Keratinocyte (primary cell): ENCODE data around the gene LGR4. TPM values are rescaled to one million over a fixed set of nuclear protein-coding genes. Genes with fewer than 3 reads are reported as not detected.

ENCODE experiments used
- DNase-seq: peaks from one replicate; pipeline ENCODE4 v3.0.0-alpha.2; 2011; ENCODE audit warnings: low read depth, missing footprints, low spot score
- FAIRE-seq: peaks from 2 replicates; lab custom pipeline; 2011; peaks lifted over from hg19 to GRCh38; lab: Jason Lieb, UNC
- H2AFZ ChIP-seq: 2 replicates; pipeline ENCODE4 v1.6.0; 2012; ENCODE audit warnings: low read length, control low read depth, inconsistent platforms; ENCODE audit not compliant: control insufficient read depth
- H3K27ac ChIP-seq: 2 replicates; pipeline ENCODE4 v1.5.1; 2011; ENCODE audit warnings: low read length; ENCODE audit not compliant: control insufficient read depth, insufficient read depth
- H3K27me3 ChIP-seq: 3 replicates; pipeline ENCODE4 v1.6.0; 2011; ENCODE audit warnings: low read length; ENCODE audit not compliant: control insufficient read depth, insufficient read depth; ENCODE audit errors: extremely low read depth
- H3K36me3 ChIP-seq, 2 experiments: 2 replicates in 1 of 2; 3 replicates in 1 of 2; pipeline ENCODE4 v1.5.1; 2011; ENCODE audit warnings: low read length in 2 of 2, mild to moderate bottlenecking in 1 of 2; ENCODE audit not compliant: control insufficient read depth in 2 of 2, insufficient read depth in 2 of 2; ENCODE audit errors: extremely low read depth in 1 of 2
- H3K4me1 ChIP-seq: 3 replicates; pipeline ENCODE4 v1.5.1; 2011; ENCODE audit warnings: low read length; ENCODE audit not compliant: control insufficient read depth, insufficient read depth; ENCODE audit errors: extremely low read depth
- H3K4me2 ChIP-seq: 3 replicates; pipeline ENCODE4 v1.6.0; 2011; ENCODE audit warnings: low read depth, low read length; ENCODE audit not compliant: control insufficient read depth, insufficient read depth; ENCODE audit errors: extremely low read depth
- H3K4me3 ChIP-seq, 3 experiments: fragments of 200-600 bp in 1 of 3; sonication (generic) in 1 of 3; 2 replicates in 2 of 3; 3 replicates in 1 of 3; pipeline ENCODE4 v1.5.1; 2011 to 2016; ENCODE audit warnings: low read length in 3 of 3, mild to moderate bottlenecking in 3 of 3, control low read depth in 2 of 3, inconsistent platforms in 1 of 3, low read depth in 1 of 3, mixed read lengths in 1 of 3, mixed run types in 1 of 3, moderate library complexity in 1 of 3; ENCODE audit not compliant: control insufficient read depth in 2 of 3, insufficient read depth in 2 of 3; ENCODE audit errors: extremely low read depth in 1 of 3
- H3K79me2 ChIP-seq: 2 replicates; pipeline ENCODE4 v1.6.0; 2012; ENCODE audit warnings: low read length; ENCODE audit not compliant: control insufficient read depth, insufficient read depth
- H3K9ac ChIP-seq: 3 replicates; pipeline ENCODE4 v1.6.0; 2011; ENCODE audit warnings: low read length; ENCODE audit not compliant: control insufficient read depth, insufficient read depth; ENCODE audit errors: extremely low read depth
- H3K9me1 ChIP-seq: 3 replicates; pipeline ENCODE4 v1.6.0; 2011; ENCODE audit warnings: low read length; ENCODE audit not compliant: control insufficient read depth, insufficient read depth; ENCODE audit errors: extremely low read depth
- H3K9me3 ChIP-seq: 2 replicates; pipeline ENCODE4 v1.5.1; 2012; ENCODE audit warnings: low read depth, low read length; ENCODE audit not compliant: control insufficient read depth
- H4K20me1 ChIP-seq: 3 replicates; pipeline ENCODE4 v1.6.0; 2011; ENCODE audit warnings: low read length; ENCODE audit not compliant: control insufficient read depth, insufficient read depth; ENCODE audit errors: extremely low read depth
- CTCF ChIP-seq, 3 experiments: IDR thresholded peaks in 1 of 3; conservative IDR thresholded peaks in 1 of 3; optimal IDR thresholded peaks in 1 of 3; 2 replicates in 2 of 3; 3 replicates in 1 of 3; pipeline versions ENCODE3 to v1.5.1; 2011; ENCODE audit warnings: low read length in 3 of 3, mild to moderate bottlenecking in 3 of 3, moderate library complexity in 2 of 3, control low read depth in 1 of 3, inconsistent platforms in 1 of 3; ENCODE audit not compliant: insufficient read depth in 2 of 3; ENCODE audit errors: extremely low read depth in 1 of 3
- EZH2 ChIP-seq: IDR thresholded peaks from one replicate; pipeline ENCODE4 v1.6.1; 2012; ENCODE audit warnings: inconsistent platforms, mild to moderate bottlenecking, low read length, moderate library complexity
- dilution Hi-C: fragments of 300-500 bp; cut with MboI; formaldehyde crosslinking; loops from one replicate; pipeline ENCODE4 v1.7.0; 2020; ENCODE audit warnings: low sequenced_read_pairs; ENCODE audit not compliant: extremely low pct_ligation_motif_present
- polyA plus RNA-seq, 5 experiments: library from polyadenylated mRNA; depleted of rRNA in 3 of 5; stranded (reverse) in 3 of 5; stranded (forward) in 1 of 5; unstranded in 1 of 5; fragments of >200 nt; gene quantifications; 1 replicate in 1 of 5; 2 replicates in 3 of 5; 3 replicates in 1 of 5; pipeline versions ENCODE4 v1.2.1 to v1.2.3, GENCODE V29; 2011 to 2012; ENCODE audit warnings: missing spikeins in 2 of 5, low read depth in 1 of 5, low replicate concordance in 1 of 5

Gene LGR4
- polyA plus RNA-seq, 1 donor (not counting 4 experiments of a cell fraction or from before 2014, with no cell fraction given): 49.7 TPM

DNA sequence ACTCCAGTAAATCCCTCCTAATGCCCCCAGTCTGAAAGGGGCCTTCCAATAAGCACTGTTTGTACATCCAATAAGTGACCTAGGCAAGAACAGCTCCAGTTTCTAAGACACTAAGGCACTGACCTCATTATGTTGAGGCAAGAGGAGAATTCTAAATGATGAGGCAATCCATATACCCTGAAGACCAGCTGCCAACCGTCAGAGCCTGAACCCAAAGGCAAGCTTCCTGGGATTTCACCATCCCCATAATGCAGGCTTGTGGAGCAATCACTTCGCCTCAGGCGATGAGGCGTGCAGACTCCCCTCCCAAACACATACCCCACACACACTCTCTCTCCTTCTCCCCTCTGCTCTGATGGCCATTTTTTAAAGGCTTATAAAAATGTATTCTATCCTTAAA, 49.5 kb downstream of the LGR4 start:
- H3K4me2 ChIP-seq: peak overlapping the region; percentile 83
- FAIRE-seq (peak; percentile 76), DNase-seq (no peak)
- H3K9me3 ChIP-seq: no peaks in the 10 kb centered on the region
- H4K20me1 ChIP-seq: no peaks in the 10 kb centered on the region
- dilution Hi-C loops: no loop called here
- peak overlapping the region; percentile 52 for H3K27ac ChIP-seq
- H3K4me3 ChIP-seq: no peak overlapping the region
- TF ChIP-seq EZH2 (no peak), CTCF (optimal IDR thresholded peaks at IDR 0.05 in 1 of 3, IDR thresholded peaks at IDR 0.05 in 1 of 3, conservative IDR thresholded peaks at IDR 0.05 in 1 of 3; ENCODE audit: extremely low read depth in 1 of 3, insufficient read depth in 2 of 3, low read length in 3 of 3) (no peak)
- H2AFZ ChIP-seq: no peak overlapping the region
- no peaks in the 10 kb centered on the region for H3K9me1 ChIP-seq
- peaks cover 91% of the 10 kb centered on the region for H3K79me2 ChIP-seq
- peaks cover 0 to 2% of the 10 kb centered on the region in 2 experiments for H3K36me3 ChIP-seq
- H3K4me1 ChIP-seq: peaks cover 56% of the 10 kb centered on the region
- H3K9ac ChIP-seq: no peak overlapping the region
- no peaks in the 10 kb centered on the region for H3K27me3 ChIP-seq

DNA sequence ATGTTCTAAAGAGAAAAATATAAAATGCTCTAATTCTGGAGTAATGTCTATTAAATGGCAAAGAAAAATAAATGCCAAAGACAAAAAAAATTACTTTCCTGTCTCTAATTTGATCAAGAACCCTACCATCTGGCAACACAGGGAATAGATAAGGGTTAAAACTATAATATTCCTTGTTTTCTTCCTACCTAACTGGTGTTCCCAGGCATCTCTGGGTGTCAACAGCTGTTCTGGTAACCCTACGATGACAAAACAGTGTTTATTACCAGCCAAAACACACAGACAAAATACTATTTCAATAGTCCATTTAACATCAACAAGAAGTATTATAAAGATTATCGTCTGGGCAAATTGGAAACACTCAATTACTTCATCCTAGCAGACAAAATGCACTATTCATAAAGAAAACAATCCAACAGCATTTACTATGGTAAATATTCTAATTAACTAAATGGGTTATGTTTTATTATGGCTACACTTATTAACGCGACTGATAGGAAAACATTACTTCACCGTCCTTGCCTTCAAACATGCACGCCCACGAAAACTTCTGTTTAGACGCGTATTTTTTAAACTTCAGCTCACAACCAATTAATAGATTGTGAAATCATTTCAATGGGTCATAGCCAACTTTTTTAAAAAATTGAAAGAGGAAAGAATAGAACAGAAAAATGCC, 50.6 kb downstream of the LGR4 start:
- TF ChIP-seq EZH2 (no peak), CTCF (optimal IDR thresholded peaks at IDR 0.05 in 1 of 3, IDR thresholded peaks at IDR 0.05 in 1 of 3, conservative IDR thresholded peaks at IDR 0.05 in 1 of 3; ENCODE audit: extremely low read depth in 1 of 3, insufficient read depth in 2 of 3, low read length in 3 of 3) (no peak)
- FAIRE-seq (no peak), DNase-seq (no peak)
- Histone ChIP-seq H3K27me3 (no peaks in the 10 kb centered on the region), H3K9me1 (no peaks in the 10 kb centered on the region), H4K20me1 (no peaks in the 10 kb centered on the region), H3K79me2 (peaks cover 92% of the 10 kb centered on the region), H3K36me3 (peaks cover 0 to 2% of the 10 kb centered on the region in 2 experiments), H3K4me1 (peaks cover 45% of the 10 kb centered on the region), H3K27ac (peak overlapping the region; percentile 52), H3K4me2 (peak overlapping the region; percentile 83), H3K9me3 (no peaks in the 10 kb centered on the region), H2AFZ (no peak overlapping the region), H3K9ac (peak overlapping the region; percentile 24), H3K4me3 (peak overlapping the region in 2 of 3 experiments; percentile 3 to 21)
- dilution Hi-C loops: no loop called here
